Measurements from ENCODE around the gene NFYC. TPM values are rescaled to one million over a fixed set of nuclear protein-coding genes. Genes with fewer than 3 reads are reported as not detected.

Gene NFYC
- total RNA-seq, 1 experiment from 2014 or later, result 63.3 TPM

DNA sequence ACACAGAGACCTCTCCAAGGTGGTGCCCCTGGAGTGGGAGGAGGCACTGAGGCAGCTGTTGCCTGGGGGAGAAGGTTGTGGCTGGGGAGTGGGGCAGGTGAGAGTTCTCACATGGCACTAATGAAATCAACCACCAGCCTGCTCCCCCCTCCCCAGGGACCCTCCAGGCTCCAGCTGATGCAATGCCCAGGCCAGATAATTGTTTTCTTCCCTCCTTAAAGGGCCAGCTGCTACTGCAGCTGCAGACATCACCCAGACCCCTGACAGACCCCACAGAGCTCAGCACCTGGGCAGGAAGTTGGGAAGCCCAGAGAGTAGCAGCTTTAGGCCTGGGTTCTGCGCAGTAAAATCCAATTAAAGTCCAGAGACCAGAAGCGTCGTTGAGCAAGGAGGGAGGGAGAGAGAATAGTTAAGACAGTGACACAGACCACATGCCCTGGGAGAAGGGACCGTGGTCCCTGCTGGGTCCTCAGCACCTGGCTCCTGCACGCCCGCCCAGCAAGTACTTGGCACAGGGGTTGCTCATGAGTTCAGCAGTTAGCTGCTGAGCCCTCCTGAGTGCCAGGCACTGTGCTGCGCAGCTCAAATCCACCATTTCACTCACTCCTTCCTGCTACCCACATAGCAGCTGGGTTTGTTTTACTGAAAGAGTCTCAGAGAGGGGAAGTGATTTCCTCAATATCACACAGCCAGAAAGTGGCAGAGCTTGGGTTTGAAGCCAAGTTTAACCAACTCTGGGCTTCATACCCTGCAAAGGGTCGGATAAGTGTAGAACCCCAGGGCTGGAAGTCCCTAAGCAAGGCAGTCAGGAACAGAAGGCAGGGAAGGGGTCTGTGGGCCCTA, 28.0 kb upstream of the NFYC start:
- no peaks in the 10 kb centered on the region for H3K36me3 ChIP-seq (ENCODE audit: control insufficient read depth in 1 of 2, insufficient read depth in 2 of 2, low read length in 2 of 2)
- H3K9ac ChIP-seq (ENCODE audit: low read length), result no peak overlapping the region
- H3K79me2 ChIP-seq (ENCODE audit: insufficient read depth, low read length), result no peaks in the 10 kb centered on the region
- ATAC-seq, result no peak
- H3K4me3 ChIP-seq (replicated peaks in 1 of 2; ENCODE audit: low read depth in 1 of 2, low read length in 2 of 2), result no peak overlapping the region
- ChIA-PET RAD21 (ENCODE audit: low non-redundant PET in 1 of 2, low total read pairs in 2 of 2, uncharacterized antibody in 2 of 2, unreplicated experiment in 2 of 2) (interaction anchor here (0.6 to 0.9 kb wide), 2 partner anchors 38 to 78 kb away, joined by 3 to 4 read pairs; no protein-coding TSS in a partner anchor), POLR2A (interaction anchor here (2.3 kb wide), 1 partner anchor 28 kb away, joined by 12 read pairs; the partner anchor contains the start of gene NFYC), CTCF (no interaction called here)
- H3K9me2 ChIP-seq (ENCODE audit: insufficient read depth), result no peaks in the 10 kb centered on the region
- H4K20me1 ChIP-seq (ENCODE audit: insufficient read depth), result no peaks in the 10 kb centered on the region
- TF ChIP-seq EZH2 (IDR thresholded peaks at IDR 0.05), result no peak
- no peak for TF ChIP-seq SP1 (IDR thresholded peaks at IDR 0.05; ENCODE audit: low read depth)
- TF ChIP-seq, protein P1, sequence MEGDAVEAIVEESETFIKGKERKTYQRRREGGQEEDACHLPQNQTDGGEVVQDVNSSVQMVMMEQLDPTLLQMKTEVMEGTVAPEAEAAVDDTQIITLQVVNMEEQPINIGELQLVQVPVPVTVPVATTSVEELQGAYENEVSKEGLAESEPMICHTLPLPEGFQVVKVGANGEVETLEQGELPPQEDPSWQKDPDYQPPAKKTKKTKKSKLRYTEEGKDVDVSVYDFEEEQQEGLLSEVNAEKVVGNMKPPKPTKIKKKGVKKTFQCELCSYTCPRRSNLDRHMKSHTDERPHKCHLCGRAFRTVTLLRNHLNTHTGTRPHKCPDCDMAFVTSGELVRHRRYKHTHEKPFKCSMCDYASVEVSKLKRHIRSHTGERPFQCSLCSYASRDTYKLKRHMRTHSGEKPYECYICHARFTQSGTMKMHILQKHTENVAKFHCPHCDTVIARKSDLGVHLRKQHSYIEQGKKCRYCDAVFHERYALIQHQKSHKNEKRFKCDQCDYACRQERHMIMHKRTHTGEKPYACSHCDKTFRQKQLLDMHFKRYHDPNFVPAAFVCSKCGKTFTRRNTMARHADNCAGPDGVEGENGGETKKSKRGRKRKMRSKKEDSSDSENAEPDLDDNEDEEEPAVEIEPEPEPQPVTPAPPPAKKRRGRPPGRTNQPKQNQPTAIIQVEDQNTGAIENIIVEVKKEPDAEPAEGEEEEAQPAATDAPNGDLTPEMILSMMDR (IDR thresholded peaks at IDR 0.05 in 2 of 3, conservative IDR thresholded peaks at IDR 0.05 in 1 of 3; ENCODE audit: borderline replicate concordance in 1 of 3, insufficient read depth in 1 of 3, low read depth in 2 of 3, low read length in 2 of 3), result no peak
- TF ChIP-seq, protein P2, sequence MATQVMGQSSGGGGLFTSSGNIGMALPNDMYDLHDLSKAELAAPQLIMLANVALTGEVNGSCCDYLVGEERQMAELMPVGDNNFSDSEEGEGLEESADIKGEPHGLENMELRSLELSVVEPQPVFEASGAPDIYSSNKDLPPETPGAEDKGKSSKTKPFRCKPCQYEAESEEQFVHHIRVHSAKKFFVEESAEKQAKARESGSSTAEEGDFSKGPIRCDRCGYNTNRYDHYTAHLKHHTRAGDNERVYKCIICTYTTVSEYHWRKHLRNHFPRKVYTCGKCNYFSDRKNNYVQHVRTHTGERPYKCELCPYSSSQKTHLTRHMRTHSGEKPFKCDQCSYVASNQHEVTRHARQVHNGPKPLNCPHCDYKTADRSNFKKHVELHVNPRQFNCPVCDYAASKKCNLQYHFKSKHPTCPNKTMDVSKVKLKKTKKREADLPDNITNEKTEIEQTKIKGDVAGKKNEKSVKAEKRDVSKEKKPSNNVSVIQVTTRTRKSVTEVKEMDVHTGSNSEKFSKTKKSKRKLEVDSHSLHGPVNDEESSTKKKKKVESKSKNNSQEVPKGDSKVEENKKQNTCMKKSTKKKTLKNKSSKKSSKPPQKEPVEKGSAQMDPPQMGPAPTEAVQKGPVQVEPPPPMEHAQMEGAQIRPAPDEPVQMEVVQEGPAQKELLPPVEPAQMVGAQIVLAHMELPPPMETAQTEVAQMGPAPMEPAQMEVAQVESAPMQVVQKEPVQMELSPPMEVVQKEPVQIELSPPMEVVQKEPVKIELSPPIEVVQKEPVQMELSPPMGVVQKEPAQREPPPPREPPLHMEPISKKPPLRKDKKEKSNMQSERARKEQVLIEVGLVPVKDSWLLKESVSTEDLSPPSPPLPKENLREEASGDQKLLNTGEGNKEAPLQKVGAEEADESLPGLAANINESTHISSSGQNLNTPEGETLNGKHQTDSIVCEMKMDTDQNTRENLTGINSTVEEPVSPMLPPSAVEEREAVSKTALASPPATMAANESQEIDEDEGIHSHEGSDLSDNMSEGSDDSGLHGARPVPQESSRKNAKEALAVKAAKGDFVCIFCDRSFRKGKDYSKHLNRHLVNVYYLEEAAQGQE (IDR thresholded peaks at IDR 0.05; ENCODE audit: low read depth), result no peak
- TF ChIP-seq, protein P3, sequence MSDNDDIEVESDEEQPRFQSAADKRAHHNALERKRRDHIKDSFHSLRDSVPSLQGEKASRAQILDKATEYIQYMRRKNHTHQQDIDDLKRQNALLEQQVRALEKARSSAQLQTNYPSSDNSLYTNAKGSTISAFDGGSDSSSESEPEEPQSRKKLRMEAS (IDR thresholded peaks at IDR 0.05), result no peak
- no peak for TF ChIP-seq RAD21 (IDR thresholded peaks at IDR 0.05; ENCODE audit: low read depth)
- no peak for TF ChIP-seq ZFX (IDR thresholded peaks at IDR 0.05)
- no peak for TF ChIP-seq FOSL1 (IDR thresholded peaks at IDR 0.05; ENCODE audit: low read depth)
- no peak for TF ChIP-seq JUND (IDR thresholded peaks at IDR 0.05)
- no peak for TF ChIP-seq CBX3 (IDR thresholded peaks at IDR 0.05; ENCODE audit: low read depth)
- H3K4me2 ChIP-seq (ENCODE audit: low read length), result peak overlapping the region; percentile 37; the same call in 1 of the 2 replicates
- intact Hi-C loops (cut with micrococcal nuclease), result no loop called here
- no peaks in the 10 kb centered on the region for H3K27me3 ChIP-seq (ENCODE audit: insufficient read depth, low read length)
- DNase-seq (ENCODE audit: low read depth, low spot score), result no peak
- BruUV-seq (replicated peaks), result no TSS peak
- H3K27ac ChIP-seq (ENCODE audit: low read depth, low read length), result no peak overlapping the region
- H3K9me3 ChIP-seq (ENCODE audit: control insufficient read depth in 1 of 2, insufficient read depth in 1 of 2, low read depth in 1 of 2, low read length in 2 of 2), result no peaks in the 10 kb centered on the region
- no peak overlapping the region for H2AFZ ChIP-seq (ENCODE audit: low read depth, low read length, poor library complexity, severe bottlenecking)
- H3K4me1 ChIP-seq (ENCODE audit: control insufficient read depth in 1 of 2, insufficient read depth in 2 of 2, low read length in 2 of 2), result peaks cover 9 to 41% of the 10 kb centered on the region in 2 experiments
